GM12864 (cell line): ENCODE results near the gene MET.

Experiments
- DNase-seq: peaks from one replicate; pipeline ENCODE4 v3.0.0-alpha.2; 2011; ENCODE audit warnings: low read depth
- H3K4me3 ChIP-seq: 2 replicates; pipeline ENCODE4 v1.5.1; 2011; ENCODE audit warnings: mild to moderate bottlenecking, low read depth, low read length, control low read depth
- CTCF ChIP-seq: IDR thresholded peaks from 2 replicates; pipeline ENCODE4 v1.5.1; 2011; ENCODE audit warnings: low read depth, mild to moderate bottlenecking, moderate library complexity, low read length, control low read depth, inconsistent platforms; ENCODE audit errors: missing control alignments

MET gene

DNA sequence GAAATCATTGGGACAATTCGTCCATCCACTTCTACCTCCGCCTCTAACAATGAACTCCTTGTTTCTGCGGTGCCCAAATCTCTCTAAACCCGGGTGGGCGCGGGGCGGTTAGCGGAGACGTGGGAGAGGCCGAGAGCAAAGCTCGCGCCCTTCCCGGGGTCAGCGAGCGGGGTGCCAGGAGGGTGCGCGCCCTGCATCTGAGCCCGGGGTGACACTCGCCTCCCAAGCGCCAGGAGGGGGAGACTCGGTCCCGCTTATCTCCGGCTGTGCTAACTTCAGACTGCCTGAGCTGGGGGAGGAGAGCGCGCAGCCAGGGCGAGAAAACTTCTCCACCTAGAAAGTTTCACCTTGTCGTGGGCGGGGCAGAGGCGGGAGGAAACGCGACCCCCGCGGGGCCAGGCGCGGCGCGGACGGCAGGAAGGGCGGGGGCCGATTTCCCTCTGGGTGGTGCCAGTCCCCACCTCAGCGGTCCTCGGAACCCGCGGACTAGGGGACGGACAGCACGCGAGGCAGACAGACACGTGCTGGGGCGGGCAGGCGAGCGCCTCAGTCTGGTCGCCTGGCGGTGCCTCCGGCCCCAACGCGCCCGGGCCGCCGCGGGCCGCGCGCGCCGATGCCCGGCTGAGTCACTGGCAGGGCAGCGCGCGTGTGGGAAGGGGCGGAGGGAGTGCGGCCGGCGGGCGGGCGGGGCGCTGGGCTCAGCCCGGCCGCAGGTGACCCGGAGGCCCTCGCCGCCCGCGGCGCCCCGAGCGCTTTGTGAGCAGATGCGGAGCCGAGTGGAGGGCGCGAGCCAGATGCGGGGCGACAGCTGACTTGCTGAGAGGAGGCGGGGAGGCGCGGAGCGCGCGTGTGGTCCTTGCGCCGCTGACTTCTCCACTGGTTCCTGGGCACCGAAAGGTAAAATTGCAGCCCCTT is at the start of gene MET:
TSS of gene MET (plus strand) at position 516 of the 915 bp plus-strand sequence. CDS start 26,889 bp downstream, outside the sequence.
- peak within 1 kb of the TSS; percentile 54 for H3K4me3 ChIP-seq
- TF ChIP-seq CTCF = peak; percentile 56
- DNase-seq = peak; percentile 24

GRCh38 chr7:116626886-116627285 is 45.1 kb upstream of the MET start:
- DNase-seq = no peak
- no peak overlapping the region for H3K4me3 ChIP-seq
- TF ChIP-seq CTCF = no peak

GRCh38 chr7:116629051-116629463 is 42.9 kb upstream of the MET start:
- no peak overlapping the region for H3K4me3 ChIP-seq
- no peak for DNase-seq
- no peak for TF ChIP-seq CTCF

- no peak for TF ChIP-seq CTCF
- H3K4me3 ChIP-seq = no peak overlapping the region
- peak; percentile 42 for DNase-seq
Observed at GRCh38 chr7:116630357-116630756, 41.6 kb upstream of the MET start.

DNA sequence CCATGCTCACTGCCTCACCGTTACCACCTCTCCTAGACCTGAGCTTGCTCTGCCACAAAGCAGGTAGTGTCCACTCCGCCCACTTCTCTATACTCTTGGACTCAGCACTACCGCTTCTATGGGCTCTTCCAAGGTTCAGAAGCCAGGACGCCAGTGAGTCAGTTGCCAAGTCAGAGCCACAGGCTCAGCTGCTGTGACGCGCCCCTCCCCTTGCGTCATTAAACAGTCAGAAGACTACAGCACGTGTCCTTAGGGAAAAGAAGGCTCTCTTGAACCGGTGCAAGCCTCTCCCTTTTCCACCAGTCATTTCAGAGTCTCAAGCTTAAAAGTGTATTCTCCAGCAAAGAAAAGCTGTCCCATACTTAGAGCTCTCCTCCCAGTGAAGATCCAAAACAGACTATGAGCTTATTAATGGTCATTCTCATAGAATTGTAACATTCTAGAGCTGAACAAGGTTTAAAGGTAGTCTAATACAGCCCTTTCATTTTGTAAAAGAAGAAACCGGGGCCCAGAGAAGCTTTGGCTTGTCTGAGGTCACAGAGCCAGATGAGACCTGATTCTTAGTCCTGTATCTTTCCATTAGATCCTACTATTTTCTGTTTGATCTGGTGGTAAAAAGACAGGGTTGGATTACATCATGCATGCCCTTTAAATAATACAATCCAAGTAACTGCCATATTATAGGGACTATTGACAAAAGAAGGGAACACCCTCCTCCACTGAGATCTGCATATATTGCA is 40.9 kb upstream of the MET start:
- peak; percentile 18 for DNase-seq
- no peak for TF ChIP-seq CTCF
- H3K4me3 ChIP-seq = peak overlapping the region; percentile 32; the same call in 1 of the 2 replicates

DNA sequence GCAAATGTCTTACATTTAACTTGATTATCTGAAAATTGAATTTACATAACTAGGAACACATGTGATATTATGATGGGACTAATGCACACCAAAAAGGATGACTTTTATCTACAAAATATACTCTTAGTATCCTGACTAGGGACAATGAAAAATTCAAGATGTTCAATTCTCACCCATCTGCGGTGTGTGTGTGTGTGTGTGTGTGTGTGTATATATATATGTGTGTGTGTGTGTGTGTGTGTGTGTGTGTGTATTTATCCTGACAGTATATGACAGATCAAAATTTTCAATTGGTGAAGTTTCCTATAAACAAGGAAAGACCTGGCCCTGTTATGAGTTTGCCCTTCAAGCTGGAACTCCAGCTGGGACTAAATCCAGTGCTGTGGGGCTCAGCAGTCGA is 40.3 kb upstream of the MET start:
- no peak for DNase-seq
- H3K4me3 ChIP-seq = no peak overlapping the region
- no peak for TF ChIP-seq CTCF
